HG03354 (cell line): ENCODE measurements around the gene OR2K2.
A peak's percentile ranks its signal among the peaks of the same experiment; 100 is the strongest.
"Not testable (repeated sequence)": the region's sequence is repeated elsewhere in the genome, so short reads cannot be mapped to it uniquely, and the experiment has no call there.

Experiments
- ATAC-seq: cut with Tn5 transposase; IDR thresholded peaks from one replicate; pipeline ENCODE4 v1.9.1; 2021; ENCODE audit warnings: mild to moderate bottlenecking; ENCODE audit not compliant: unreplicated experiment, poor library complexity, severe bottlenecking

The OR2K2 gene

DNA sequence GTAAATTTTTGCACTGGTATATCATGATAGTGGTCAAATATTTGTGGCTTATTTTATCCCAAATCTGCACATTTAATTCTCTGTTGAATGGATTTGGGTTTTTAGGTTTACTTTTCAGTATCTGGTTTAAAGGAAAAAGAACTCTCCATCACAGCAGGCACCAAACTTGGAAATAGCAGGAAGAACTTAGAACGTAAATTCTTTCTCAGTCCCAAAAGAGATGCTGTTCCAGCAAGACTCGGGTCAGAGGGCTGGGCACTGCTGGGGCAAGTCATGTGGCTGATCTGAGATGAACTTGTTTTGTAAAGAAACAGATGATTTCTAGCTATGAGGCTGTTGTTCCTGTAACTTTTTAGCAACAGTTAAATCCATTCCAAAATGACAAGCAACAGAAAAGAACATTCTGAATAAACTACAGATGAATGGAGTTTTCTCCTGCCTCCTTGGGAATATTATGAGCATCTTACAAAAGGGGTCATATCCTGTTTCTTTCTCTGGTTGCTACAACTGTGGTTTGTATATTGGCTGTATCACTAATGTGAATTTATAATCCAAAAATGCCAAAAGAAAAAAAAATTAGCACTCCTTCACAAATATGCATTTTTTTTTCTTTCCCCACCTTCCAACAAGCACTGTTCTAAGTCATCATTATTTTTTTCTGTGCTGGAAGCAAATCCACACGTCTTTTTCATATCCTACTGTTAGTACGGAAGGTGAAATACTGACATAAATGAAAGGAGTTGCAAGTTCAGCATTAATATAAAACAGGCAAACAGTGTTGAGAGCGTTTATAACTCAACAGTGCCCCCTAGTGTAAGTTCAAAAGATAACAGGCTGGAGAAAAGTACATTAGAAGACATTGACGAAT lies 31.1 kb downstream of the OR2K2 start:
- peak; percentile 83 for ATAC-seq

DNA sequence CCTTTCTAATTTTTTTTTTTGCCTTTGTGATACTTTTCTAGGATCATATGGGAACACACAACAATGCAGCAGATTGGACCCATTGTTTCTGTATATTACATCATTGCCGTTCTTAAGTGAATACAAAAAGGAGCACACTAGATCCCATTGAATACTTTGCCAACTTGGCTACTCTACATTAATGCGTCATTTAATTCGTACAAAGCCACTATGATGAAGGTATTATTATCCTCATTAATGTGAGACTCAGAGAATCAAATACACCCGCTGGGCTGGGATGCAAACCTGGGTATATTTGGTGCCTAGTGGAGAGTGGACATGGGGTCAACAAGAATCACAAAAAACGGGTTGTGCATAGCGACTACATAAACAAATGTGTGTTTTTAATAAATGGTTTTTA lies 31.9 kb downstream of the OR2K2 start:
- no peak for ATAC-seq

DNA sequence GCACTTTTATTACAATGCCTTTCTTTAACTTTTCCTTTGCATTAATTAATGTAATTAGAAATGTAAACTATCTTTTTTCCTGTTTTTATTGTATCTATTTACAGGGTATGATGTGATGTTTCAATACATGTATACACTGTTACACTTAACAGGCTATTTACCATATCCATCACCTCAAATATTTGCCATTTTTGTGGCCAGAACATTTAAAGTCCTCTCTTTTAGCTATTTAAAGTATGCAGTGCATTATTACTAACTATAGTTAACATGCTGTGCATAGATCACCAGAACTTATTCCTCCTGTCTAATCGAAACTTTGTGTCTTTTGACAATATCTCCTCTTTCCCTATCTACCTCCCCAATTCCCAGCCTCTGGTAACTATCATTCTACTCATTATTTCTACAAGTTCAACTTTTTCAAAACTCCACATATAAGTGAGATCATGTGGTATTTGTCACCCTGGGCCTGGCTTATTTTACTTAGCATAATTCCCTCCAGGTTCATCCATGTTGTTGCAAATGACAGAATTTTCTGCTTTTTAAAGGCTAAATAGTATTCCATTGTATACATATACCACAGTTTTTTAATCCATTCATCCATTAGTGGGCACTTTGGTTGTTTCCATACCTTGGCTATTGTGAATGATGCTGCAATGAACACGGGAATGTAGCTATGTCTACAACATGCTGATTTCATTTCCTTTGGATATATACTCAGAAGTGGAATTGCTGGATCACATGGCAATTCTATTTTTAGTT lies 32.8 kb downstream of the OR2K2 start:
- no peak for ATAC-seq

DNA sequence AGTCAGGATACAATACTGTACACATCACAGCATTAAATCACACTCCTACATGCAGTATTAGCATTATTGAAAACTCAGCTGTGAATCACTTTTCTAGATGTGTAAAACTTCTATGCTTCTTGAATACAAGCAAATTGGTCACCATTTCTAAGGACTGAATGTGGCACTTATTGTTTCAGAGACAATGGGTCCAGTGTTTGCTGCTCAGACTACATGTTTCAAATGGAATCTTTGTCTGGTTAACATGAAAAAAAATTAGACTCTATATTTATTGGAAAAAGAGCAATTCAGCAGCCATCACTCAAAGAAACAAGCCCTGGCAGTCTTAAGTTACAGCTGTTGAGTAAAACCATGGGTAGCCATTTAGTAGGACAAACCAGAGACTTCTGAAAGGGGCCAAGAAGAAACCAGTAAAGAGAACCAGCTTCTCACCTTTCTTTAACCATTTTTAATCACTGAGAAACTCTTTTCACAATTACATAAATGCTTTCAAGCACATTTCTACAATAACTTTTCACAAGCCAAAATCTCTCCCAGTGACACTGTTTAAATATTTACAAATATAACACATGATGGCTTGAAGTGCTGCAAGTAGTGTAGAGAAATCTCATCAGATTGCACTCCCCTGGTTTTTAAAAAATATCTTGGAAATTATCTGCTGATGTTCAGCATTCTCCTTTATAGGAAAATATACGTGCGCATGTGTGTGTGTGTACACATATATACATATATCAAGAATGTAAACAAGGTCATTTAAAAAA lies 35.2 kb downstream of the OR2K2 start:
- ATAC-seq, result no peak

DNA sequence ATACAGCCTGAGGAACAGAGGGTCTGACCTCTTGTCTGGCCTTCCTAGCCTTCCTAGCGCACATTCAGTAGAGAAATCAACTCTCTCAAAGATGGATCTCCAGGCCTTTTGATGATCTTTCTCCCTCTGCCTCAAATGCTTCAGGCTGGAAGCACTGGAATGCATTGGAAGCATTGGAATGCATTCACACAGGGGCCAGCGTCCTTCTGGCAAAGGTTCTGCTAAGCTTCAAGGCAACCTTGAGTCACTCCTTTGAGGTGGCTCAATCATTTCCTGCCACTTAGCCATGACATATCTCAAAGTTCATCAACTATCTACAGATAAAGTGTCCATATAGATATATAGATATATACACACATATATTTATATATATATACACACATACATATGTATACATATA lies 42.9 kb downstream of the OR2K2 start:
- ATAC-seq, result no peak

DNA sequence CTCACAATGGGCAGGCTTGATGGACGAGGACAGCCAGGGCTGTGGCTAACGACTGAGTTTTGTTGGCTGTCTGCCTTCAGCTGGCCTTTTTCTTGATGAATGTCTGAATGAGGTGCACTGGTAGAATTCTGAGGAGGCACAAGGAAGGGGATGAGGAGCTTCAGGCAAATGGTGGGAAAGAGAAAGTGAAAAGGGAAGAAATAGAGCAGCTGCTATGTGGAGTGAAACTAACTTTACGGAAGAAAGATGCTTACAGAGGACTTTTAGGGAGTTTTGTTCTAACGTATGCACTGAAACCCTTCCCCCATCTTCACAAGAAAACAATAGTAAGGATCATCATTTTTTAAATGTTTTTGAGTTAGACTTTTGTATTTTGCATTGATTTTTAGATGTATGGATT lies 45.3 kb downstream of the OR2K2 start:
- ATAC-seq, result no peak

DNA sequence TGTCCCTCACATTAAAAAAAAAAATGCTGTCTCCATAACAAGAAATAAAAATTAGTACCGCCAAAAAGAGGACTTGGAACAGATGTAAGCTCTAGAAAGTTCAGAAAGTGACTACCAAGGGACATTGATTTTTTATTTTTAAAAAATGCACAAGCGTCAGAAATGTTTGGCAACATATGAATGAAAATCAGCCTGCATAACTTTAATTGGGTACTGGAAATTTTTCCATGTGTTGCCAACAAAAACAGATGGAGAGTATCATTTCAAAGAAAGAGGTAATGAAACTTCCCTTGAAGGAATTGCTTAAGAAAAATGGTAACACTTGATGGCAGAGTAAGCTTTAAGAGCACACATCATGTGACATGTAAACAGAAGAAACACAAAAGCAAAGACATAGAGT lies 47.2 kb downstream of the OR2K2 start:
- ATAC-seq, result no peak

DNA sequence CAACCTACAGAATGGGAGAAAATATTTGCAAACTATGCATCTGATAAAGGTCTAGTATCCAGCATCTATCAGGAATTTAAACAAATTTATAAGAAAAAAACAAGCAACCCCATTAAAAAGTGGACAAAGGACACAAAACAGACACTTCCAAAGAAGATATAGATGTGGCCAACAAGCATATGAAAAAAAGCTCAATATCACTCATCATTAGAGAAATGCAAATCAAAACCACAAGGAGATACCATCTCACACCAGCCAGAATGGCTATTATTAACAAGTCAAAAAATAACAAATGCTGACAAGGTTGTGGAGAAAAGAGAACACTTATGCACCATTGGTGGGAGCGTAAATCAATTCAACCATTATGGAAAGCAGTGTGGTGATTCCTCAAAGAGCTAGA lies 49.2 kb downstream of the OR2K2 start:
- not testable (repeated sequence) for ATAC-seq
